Hematopoietic multipotent progenitor cell treated with erythropoietin and hydrocortisone succinate and interleukin-3 and kit ligand, for 6 days (in vitro differentiated cells): Measurements from ENCODE around the gene ZNF3.
A peak's percentile ranks its signal among the peaks of the same experiment; 100 is the strongest.

Source experiments
- DNase-seq: peaks from one replicate; pipeline ENCODE4 v3.0.0-alpha.2; 2015

ZNF3 gene

GRCh38 chr7:100107890-100108289, 26.4 kb upstream of the ZNF3 start:
- no peak for DNase-seq

GRCh38 chr7:100107125-100107737, 25.7 kb upstream of the ZNF3 start:
- no peak for DNase-seq

GRCh38 chr7:100106633-100107032, 25.1 kb upstream of the ZNF3 start:
- no peak for DNase-seq

- DNase-seq: no peak
Measured at GRCh38 chr7:100105534-100105933, 24.0 kb upstream of the ZNF3 start.

- DNase-seq: no peak
Measured at GRCh38 chr7:100102950-100103840, 21.7 kb upstream of the ZNF3 start.

GRCh38 chr7:100101016-100101862, 19.7 kb upstream of the ZNF3 start, which contains the start of the genes AP4M1 and MCM7:
Gene AP4M1, plus strand, starts transcription at chr7:100101643. Its CDS starts 72 bp downstream, at chr7:100101715.
Gene MCM7, minus strand, starts transcription at chr7:100101397. Its CDS starts 103 bp downstream, at chr7:100101294.
- peak; percentile 99 for DNase-seq

- DNase-seq: peak; percentile 95
Measured at GRCh38 chr7:100100420-100101015, 19.0 kb upstream of the ZNF3 start.

- no peak for DNase-seq
Measured at GRCh38 chr7:100099452-100099851, 17.9 kb upstream of the ZNF3 start.

- DNase-seq: no peak
Measured at GRCh38 chr7:100098913-100099312, 17.4 kb upstream of the ZNF3 start.

- no peak for DNase-seq
Measured at GRCh38 chr7:100095704-100096103, 14.2 kb upstream of the ZNF3 start.

GRCh38 chr7:100095289-100095688, 13.8 kb upstream of the ZNF3 start:
- no peak for DNase-seq

GRCh38 chr7:100093925-100094486, 12.5 kb upstream of the ZNF3 start:
- DNase-seq: no peak

- no peak for DNase-seq
Measured at GRCh38 chr7:100093498-100093897, 12.0 kb upstream of the ZNF3 start.

GRCh38 chr7:100093054-100093453, 11.5 kb upstream of the ZNF3 start:
- DNase-seq: no peak

GRCh38 chr7:100091411-100092181, 10.1 kb upstream of the ZNF3 start:
- DNase-seq: peak; percentile 63

- no peak for DNase-seq
Measured at GRCh38 chr7:100090527-100091410, 9.2 kb upstream of the ZNF3 start.

- no peak for DNase-seq
Measured at GRCh38 chr7:100089458-100090196, 8.1 kb upstream of the ZNF3 start.

- peak; percentile 85 for DNase-seq
Measured at GRCh38 chr7:100088621-100089457, 7.3 kb upstream of the ZNF3 start, which contains the start of gene COPS6. Gene COPS6, plus strand, starts transcription at chr7:100088969. Its CDS starts 22 bp downstream, at chr7:100088991.
